ENCODE measurements around the gene LAMA3. TPM values are rescaled to one million over a fixed set of nuclear protein-coding genes. Genes with fewer than 3 reads are reported as not detected.

The LAMA3 gene
- total and polyA plus RNA-seq, 2 experiments from 2014 or later = 3.9 to 4.9 TPM

DNA sequence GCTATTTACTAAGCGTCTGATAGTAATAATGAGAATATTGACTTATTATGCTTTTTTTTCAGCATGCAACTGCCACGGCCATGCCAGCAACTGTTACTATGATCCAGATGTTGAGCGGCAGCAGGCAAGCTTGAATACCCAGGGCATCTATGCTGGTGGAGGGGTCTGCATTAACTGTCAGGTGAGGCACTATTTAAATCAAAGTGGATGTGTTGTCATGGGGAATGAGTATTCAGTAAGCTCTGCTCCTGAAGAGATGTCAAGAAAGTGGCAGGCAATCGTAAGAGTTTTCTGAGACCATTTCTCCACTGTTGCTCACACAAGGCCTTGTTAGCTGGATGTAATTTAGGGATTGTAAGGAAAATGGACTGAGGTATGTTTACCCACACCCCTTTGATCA lies 74.1 kb downstream of the LAMA3 start:
- no peaks in the 10 kb centered on the region for H3K4me1 ChIP-seq (ENCODE audit: insufficient read depth)
- H3K9me2 ChIP-seq (ENCODE audit: insufficient read depth) = no peaks in the 10 kb centered on the region
- H3K9me3 Mint-ChIP-seq = no peaks in the 10 kb centered on the region
- H3K4me1 Mint-ChIP-seq = no peaks in the 10 kb centered on the region
- H3K79me2 ChIP-seq (replicated peaks; ENCODE audit: insufficient read depth) = no peaks in the 10 kb centered on the region
- H3K27me3 ChIP-seq (ENCODE audit: insufficient read depth) = no peaks in the 10 kb centered on the region
- H3K27me3 Mint-ChIP-seq (ENCODE audit: insufficient read depth, low read depth, poor library complexity) = peaks cover 1% of the 10 kb centered on the region
- no peaks in the 10 kb centered on the region for H3K36me3 ChIP-seq (ENCODE audit: insufficient read depth)
- no peak overlapping the region for H2AFZ ChIP-seq
- no peak overlapping the region for H3K27ac Mint-ChIP-seq
- H4K20me1 ChIP-seq (replicated peaks; ENCODE audit: insufficient read depth) = no peaks in the 10 kb centered on the region
- no peak overlapping the region for H3K4me2 ChIP-seq
- H3F3A ChIP-seq (replicated peaks; ENCODE audit: low read depth) = no peaks in the 10 kb centered on the region
- H3K4me3 ChIP-seq = no peak overlapping the region
- DNase-seq (ENCODE audit: low spot score) (no peak), ATAC-seq (no peak)
- H3K27ac ChIP-seq (ENCODE audit: low read depth) = no peak overlapping the region
- no peaks in the 10 kb centered on the region for H3K36me3 Mint-ChIP-seq (ENCODE audit: low read depth)
- no peak overlapping the region for H3K4me3 Mint-ChIP-seq
- no peak for TF ChIP-seq NANOG (IDR thresholded peaks at IDR 0.05; ENCODE audit: borderline replicate concordance)
- no peak for TF ChIP-seq STAT1 (IDR thresholded peaks at IDR 0.05; ENCODE audit: unreplicated experiment)
- TF ChIP-seq, protein P1, sequence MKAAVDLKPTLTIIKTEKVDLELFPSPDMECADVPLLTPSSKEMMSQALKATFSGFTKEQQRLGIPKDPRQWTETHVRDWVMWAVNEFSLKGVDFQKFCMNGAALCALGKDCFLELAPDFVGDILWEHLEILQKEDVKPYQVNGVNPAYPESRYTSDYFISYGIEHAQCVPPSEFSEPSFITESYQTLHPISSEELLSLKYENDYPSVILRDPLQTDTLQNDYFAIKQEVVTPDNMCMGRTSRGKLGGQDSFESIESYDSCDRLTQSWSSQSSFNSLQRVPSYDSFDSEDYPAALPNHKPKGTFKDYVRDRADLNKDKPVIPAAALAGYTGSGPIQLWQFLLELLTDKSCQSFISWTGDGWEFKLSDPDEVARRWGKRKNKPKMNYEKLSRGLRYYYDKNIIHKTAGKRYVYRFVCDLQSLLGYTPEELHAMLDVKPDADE (IDR thresholded peaks at IDR 0.05) = no peak
- TF ChIP-seq REST (IDR thresholded peaks at IDR 0.05; ENCODE audit: unreplicated experiment) = no peak
- no peak for TF ChIP-seq ZNF331 (CRISPR knock-in tag; IDR thresholded peaks at IDR 0.05; ENCODE audit: low read depth)
- TF ChIP-seq CREB1 (CRISPR knock-in tag; IDR thresholded peaks at IDR 0.05; ENCODE audit: low read depth) = no peak
- TF ChIP-seq ZNF114 (CRISPR knock-in tag; IDR thresholded peaks at IDR 0.05) = no peak
- TF ChIP-seq, protein P2, sequence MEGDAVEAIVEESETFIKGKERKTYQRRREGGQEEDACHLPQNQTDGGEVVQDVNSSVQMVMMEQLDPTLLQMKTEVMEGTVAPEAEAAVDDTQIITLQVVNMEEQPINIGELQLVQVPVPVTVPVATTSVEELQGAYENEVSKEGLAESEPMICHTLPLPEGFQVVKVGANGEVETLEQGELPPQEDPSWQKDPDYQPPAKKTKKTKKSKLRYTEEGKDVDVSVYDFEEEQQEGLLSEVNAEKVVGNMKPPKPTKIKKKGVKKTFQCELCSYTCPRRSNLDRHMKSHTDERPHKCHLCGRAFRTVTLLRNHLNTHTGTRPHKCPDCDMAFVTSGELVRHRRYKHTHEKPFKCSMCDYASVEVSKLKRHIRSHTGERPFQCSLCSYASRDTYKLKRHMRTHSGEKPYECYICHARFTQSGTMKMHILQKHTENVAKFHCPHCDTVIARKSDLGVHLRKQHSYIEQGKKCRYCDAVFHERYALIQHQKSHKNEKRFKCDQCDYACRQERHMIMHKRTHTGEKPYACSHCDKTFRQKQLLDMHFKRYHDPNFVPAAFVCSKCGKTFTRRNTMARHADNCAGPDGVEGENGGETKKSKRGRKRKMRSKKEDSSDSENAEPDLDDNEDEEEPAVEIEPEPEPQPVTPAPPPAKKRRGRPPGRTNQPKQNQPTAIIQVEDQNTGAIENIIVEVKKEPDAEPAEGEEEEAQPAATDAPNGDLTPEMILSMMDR (conservative IDR thresholded peaks at IDR 0.05; ENCODE audit: low read depth in 2 of 2) = no peak
- TF ChIP-seq EZH2 (IDR thresholded peaks at IDR 0.05; ENCODE audit: low read depth, unreplicated experiment) = no peak
- TF ChIP-seq POLR2AphosphoS5 (IDR thresholded peaks at IDR 0.05; ENCODE audit: low read depth) = no peak
- no peak for TF ChIP-seq JUNB (IDR thresholded peaks at IDR 0.05; ENCODE audit: unreplicated experiment)
- no peak for TF ChIP-seq EZH2phosphoT487 (IDR thresholded peaks at IDR 0.05; ENCODE audit: unreplicated experiment)
- TF ChIP-seq, protein P3, sequence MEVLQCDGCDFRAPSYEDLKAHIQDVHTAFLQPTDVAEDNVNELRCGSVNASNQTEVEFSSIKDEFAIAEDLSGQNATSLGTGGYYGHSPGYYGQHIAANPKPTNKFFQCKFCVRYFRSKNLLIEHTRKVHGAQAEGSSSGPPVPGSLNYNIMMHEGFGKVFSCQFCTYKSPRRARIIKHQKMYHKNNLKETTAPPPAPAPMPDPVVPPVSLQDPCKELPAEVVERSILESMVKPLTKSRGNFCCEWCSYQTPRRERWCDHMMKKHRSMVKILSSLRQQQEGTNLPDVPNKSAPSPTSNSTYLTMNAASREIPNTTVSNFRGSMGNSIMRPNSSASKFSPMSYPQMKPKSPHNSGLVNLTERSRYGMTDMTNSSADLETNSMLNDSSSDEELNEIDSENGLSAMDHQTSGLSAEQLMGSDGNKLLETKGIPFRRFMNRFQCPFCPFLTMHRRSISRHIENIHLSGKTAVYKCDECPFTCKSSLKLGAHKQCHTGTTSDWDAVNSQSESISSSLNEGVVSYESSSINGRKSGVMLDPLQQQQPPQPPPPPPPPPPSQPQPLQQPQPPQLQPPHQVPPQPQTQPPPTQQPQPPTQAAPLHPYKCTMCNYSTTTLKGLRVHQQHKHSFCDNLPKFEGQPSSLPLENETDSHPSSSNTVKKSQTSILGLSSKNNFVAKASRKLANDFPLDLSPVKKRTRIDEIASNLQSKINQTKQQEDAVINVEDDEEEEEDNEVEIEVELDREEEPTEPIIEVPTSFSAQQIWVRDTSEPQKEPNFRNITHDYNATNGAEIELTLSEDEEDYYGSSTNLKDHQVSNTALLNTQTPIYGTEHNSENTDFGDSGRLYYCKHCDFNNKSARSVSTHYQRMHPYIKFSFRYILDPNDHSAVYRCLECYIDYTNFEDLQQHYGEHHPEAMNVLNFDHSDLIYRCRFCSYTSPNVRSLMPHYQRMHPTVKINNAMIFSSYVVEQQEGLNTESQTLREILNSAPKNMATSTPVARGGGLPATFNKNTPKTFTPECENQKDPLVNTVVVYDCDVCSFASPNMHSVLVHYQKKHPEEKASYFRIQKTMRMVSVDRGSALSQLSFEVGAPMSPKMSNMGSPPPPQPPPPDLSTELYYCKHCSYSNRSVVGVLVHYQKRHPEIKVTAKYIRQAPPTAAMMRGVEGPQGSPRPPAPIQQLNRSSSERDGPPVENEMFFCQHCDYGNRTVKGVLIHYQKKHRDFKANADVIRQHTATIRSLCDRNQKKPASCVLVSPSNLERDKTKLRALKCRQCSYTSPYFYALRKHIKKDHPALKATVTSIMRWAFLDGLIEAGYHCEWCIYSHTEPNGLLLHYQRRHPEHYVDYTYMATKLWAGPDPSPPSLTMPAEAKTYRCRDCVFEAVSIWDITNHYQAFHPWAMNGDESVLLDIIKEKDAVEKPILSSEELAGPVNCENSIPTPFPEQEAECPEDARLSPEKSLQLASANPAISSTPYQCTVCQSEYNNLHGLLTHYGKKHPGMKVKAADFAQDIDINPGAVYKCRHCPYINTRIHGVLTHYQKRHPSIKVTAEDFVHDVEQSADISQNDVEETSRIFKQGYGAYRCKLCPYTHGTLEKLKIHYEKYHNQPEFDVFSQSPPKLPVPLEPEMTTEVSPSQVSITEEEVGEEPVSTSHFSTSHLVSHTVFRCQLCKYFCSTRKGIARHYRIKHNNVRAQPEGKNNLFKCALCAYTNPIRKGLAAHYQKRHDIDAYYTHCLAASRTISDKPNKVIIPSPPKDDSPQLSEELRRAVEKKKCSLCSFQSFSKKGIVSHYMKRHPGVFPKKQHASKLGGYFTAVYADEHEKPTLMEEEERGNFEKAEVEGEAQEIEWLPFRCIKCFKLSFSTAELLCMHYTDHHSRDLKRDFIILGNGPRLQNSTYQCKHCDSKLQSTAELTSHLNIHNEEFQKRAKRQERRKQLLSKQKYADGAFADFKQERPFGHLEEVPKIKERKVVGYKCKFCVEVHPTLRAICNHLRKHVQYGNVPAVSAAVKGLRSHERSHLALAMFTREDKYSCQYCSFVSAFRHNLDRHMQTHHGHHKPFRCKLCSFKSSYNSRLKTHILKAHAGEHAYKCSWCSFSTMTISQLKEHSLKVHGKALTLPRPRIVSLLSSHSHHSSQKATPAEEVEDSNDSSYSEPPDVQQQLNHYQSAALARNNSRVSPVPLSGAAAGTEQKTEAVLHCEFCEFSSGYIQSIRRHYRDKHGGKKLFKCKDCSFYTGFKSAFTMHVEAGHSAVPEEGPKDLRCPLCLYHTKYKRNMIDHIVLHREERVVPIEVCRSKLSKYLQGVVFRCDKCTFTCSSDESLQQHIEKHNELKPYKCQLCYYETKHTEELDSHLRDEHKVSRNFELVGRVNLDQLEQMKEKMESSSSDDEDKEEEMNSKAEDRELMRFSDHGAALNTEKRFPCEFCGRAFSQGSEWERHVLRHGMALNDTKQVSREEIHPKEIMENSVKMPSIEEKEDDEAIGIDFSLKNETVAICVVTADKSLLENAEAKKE (CRISPR knock-in tag; IDR thresholded peaks at IDR 0.05) = no peak
